Measurements from ENCODE around the gene IL25.

- no peak for TF ChIP-seq CTCF (IDR thresholded peaks at IDR 0.05)
- no peak for TF ChIP-seq POLR2A (IDR thresholded peaks at IDR 0.05)
Observed at GRCh38 chr14:23423657-23424056, 51.0 kb downstream of the IL25 start.

Measured in upper lobe of left lung (tissue), 4 donors.